Eye (tissue), 1 donor: ENCODE data around the gene KIF13A.
"Not testable (repeated sequence)": the region's sequence is repeated elsewhere in the genome, so short reads cannot be mapped to it uniquely, and the experiment has no call there.

Experiments used
- DNase-seq: peaks from one replicate; pipeline ENCODE4 v3.0.0-alpha.2; 2015

Gene KIF13A

GRCh38 chr6:17869010-17869752 is 118.3 kb downstream of the KIF13A start:
- DNase-seq, result no peak

- DNase-seq, result peak; percentile 55
These were observed 119.6 kb downstream of the KIF13A start for GRCh38 chr6:17867880-17868279.

GRCh38 chr6:17866876-17867444 is 120.5 kb downstream of the KIF13A start:
- DNase-seq, result no peak

GRCh38 chr6:17865798-17866725 is 121.4 kb downstream of the KIF13A start:
- DNase-seq, result no peak

DNA sequence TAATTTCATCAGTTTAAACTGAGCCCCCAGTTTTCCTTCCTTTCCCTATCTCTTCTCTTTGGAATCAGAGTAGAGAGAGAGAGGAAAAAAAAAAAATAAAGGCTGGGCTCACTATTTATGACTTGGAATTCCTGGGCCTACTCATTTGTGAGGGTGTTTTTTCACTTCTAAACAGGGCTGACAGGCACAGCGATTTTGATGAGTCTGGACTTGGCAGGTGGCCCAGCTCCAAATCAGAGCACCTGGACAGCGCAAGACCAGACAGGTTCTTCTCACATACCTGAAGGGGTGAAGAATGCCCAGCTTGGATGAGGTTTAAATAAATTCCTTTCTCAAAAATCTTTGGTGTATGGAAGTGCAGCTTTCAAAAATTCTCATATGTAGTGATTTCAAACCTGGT is 122.2 kb downstream of the KIF13A start:
- no peak for DNase-seq

DNA sequence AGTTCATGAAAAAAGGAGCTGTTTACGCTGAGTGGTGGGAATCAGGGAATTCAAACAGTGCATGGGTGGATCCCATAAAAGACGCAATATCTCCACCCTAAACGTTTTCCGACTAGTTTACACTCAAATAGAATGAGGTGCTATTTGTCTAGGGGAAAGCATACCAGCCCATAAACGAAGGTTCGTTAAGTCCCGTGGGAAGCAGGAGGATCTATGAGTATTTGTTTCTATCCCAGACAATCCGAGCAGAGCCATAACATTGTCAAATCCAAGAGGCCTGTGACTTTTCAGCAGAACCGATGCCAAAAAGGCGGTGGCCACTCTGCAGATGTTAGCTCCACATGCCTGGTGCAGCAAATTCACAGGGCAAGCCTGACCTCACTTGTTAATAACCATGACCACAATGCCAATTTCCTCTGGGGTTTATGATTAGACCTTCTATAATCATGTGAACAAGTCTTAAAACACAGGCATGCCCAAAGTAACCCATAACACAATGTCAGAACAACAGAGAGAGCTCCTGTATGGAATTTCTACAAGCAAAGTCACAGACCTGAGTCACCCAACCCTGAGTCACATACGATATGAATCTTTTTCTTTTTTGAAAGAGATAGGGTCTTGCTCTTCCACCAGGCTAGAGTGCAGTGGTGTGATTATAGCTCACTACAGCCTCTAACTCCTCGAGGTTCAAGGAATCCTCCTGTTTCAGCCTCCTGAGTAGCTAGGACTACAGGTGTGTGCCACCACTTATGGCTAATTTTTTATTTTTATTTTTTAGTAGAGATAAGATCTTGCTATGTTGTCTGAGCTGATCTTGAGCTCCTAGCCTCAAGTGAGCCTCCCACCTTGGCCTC is 123.3 kb downstream of the KIF13A start:
- DNase-seq, result no peak

GRCh38 chr6:17861361-17861760 is 126.1 kb downstream of the KIF13A start:
- no peak for DNase-seq

GRCh38 chr6:17859846-17860245 is 127.6 kb downstream of the KIF13A start:
- DNase-seq, result no peak

GRCh38 chr6:17858584-17858983 is 128.9 kb downstream of the KIF13A start:
- DNase-seq, result no peak

DNA sequence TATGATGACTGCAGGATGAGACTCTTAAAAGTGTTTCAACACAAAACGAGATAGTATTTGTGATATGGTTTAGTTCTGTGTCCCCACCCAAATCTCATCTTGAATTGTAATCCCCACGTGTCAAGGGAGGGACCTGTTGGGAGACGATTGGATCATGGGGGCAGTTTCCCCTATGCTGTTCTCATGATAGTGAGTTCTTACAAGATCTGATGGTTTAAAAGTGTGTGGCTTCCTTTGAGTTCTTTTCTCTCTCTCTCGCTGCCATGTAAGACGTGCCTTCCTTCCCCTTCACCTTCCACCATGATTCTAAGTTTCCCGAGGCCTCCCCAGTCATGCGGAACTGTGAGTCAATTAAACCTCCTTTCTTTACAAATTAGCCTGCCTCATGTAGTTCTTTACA is 130.2 kb downstream of the KIF13A start:
- DNase-seq, result not testable (repeated sequence)

DNA sequence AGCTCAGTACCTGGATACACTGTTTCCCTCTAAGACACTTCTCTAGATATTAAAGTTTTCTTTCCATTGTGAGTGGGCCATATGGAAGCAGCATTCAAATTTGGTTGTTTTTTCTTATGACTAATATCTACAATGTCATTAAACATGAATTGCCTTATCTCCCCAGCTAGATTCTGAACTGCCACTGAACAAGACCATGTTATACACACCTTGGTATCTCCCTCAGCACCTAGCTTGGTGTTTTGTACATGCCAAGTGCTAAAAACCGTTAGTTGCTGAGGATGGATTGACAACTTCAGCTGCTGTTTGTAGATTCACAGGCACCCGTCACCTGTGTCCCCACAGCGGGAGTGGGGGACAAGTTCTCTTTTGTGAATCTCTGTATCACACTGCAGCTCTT is 131.1 kb downstream of the KIF13A start:
- DNase-seq, result no peak

GRCh38 chr6:17855381-17855780 is 132.1 kb downstream of the KIF13A start:
- DNase-seq, result no peak

- no peak for DNase-seq
These were observed 133.9 kb downstream of the KIF13A start for GRCh38 chr6:17853533-17853932.

- no peak for DNase-seq
These were observed 135.7 kb downstream of the KIF13A start for GRCh38 chr6:17851720-17852161.

DNA sequence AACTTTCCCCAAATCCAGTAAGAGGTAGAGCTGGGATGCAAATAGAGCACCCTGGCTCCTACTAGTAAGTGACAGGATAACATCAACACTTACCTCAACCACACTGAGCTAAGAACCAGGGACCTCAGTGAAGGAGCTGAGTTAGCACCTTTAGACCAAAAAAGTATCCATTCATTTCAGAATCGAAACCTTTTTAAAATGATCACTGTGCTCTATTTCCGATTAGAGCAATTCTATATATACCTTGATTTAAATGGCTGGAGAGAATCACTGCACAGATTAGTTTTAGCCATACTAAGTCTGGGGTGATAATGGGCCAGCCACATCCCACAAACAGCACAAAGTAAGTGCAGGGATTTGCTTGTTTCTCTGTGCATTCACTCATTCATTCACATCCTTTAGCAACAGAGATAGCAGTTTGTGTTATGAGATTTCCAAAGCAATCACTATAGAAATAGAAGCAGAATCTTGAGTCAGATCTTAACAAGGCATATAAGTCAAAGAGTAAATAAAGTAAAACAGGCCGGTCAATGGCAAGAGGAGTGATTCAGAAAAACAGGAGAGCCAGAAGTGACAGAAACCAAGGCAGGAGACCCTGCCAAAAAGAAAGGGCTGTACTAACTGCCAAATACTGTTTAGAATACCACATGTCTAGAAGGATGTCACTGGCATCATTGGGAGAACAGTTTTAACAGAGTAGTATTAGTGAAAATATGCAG is 136.3 kb downstream of the KIF13A start:
- no peak for DNase-seq

DNA sequence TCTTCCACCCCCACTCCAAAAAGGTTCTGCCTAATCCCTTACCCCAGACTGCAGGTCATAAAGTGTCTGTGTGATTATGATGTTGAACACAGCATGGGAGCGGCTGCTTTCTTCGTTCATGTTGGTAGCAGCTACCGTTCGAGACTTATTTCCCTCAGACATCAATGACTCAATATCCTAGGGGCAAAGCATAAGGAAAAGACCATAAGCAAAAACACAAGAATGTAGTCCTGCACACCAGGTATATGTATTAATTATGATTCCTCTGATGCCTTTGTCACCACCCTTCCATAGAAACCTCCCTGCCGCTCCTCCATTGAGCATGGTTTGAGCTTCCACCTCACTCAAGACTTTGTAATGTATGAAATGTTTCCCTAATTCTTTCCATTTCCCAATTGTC is 137.2 kb downstream of the KIF13A start:
- no peak for DNase-seq

- DNase-seq, result no peak
These were observed 140.2 kb downstream of the KIF13A start for GRCh38 chr6:17847203-17847760.

GRCh38 chr6:17846762-17847161 is 140.7 kb downstream of the KIF13A start:
- DNase-seq, result no peak

DNA sequence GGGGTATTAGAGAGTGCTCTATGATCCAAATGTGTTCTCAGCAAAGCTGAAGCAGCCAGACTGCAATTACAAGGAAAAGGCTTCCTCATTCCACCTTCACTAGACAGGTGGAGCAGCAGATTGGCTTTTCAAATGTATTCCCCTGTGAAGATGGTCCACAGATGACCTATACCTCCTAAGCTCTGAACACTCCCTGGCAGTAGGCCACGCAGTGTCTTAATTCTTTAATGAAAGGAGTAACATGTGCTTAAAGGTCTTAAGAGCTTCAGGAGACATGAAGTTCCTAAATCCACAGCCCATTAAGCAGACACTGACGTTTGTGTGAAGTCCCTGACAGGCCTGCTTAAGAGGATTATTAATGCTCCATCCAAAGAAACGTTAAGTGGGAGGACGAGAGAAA is 141.8 kb downstream of the KIF13A start:
- DNase-seq, result no peak

- not testable (repeated sequence) for DNase-seq
These were observed 142.5 kb downstream of the KIF13A start for GRCh38 chr6:17844967-17845366.
